ENCODE data around the gene TUBB1.

The TUBB1 gene

GRCh38 chr20:58989196-58989595 lies 30.0 kb upstream of the TUBB1 start:
- no peak for DNase-seq (ENCODE audit: low read depth)

GRCh38 chr20:58990651-58991445 lies 28.4 kb upstream of the TUBB1 start:
- DNase-seq (ENCODE audit: low read depth): no peak

GRCh38 chr20:58991715-58992114 lies 27.5 kb upstream of the TUBB1 start:
- DNase-seq (ENCODE audit: low read depth): no peak

GRCh38 chr20:58992911-58993310 lies 26.3 kb upstream of the TUBB1 start:
- DNase-seq (ENCODE audit: low read depth): no peak

- DNase-seq (ENCODE audit: low read depth): no peak
Measured at GRCh38 chr20:58993332-58994248, 25.6 kb upstream of the TUBB1 start.

GRCh38 chr20:58994390-58995159 lies 24.7 kb upstream of the TUBB1 start:
- no peak for DNase-seq (ENCODE audit: low read depth)

- no peak for DNase-seq (ENCODE audit: low read depth)
Measured at GRCh38 chr20:58995461-58996225, 23.6 kb upstream of the TUBB1 start.

GRCh38 chr20:58996226-58996611 lies 23.0 kb upstream of the TUBB1 start:
- DNase-seq (ENCODE audit: low read depth): no peak

GRCh38 chr20:58997141-58997770 lies 22.0 kb upstream of the TUBB1 start:
- DNase-seq (ENCODE audit: low read depth): no peak

- DNase-seq (ENCODE audit: low read depth): no peak
Measured at GRCh38 chr20:58998656-58999055, 20.6 kb upstream of the TUBB1 start.

GRCh38 chr20:59000326-59000725 lies 18.9 kb upstream of the TUBB1 start:
- DNase-seq (ENCODE audit: low read depth): no peak

GRCh38 chr20:59001068-59001448 lies 18.2 kb upstream of the TUBB1 start:
- DNase-seq (ENCODE audit: low read depth): no peak

GRCh38 chr20:59001449-59002171 lies 17.6 kb upstream of the TUBB1 start:
- DNase-seq (ENCODE audit: low read depth): no peak

GRCh38 chr20:59002388-59002787 lies 16.8 kb upstream of the TUBB1 start:
- no peak for DNase-seq (ENCODE audit: low read depth)

GRCh38 chr20:59002874-59003399 lies 16.3 kb upstream of the TUBB1 start:
- DNase-seq (ENCODE audit: low read depth): no peak

- DNase-seq (ENCODE audit: low read depth): no peak
Measured at GRCh38 chr20:59003836-59004492, 15.3 kb upstream of the TUBB1 start.

- no peak for DNase-seq (ENCODE audit: low read depth)
Measured at GRCh38 chr20:59004493-59004762, 14.8 kb upstream of the TUBB1 start.

- DNase-seq (ENCODE audit: low read depth): no peak
Measured at GRCh38 chr20:59004763-59005522, 14.3 kb upstream of the TUBB1 start.

- DNase-seq (ENCODE audit: low read depth): no peak
Measured at GRCh38 chr20:59005523-59006166, 13.6 kb upstream of the TUBB1 start.

All from stimulated activated CD8-positive, alpha-beta memory T cell treated with anti-CD3 and anti-CD28 coated beads, Interleukin-15, amount 100 ng/mL, for 24 hours (primary cell).